ENCODE results near the gene SLX9.
A peak's percentile ranks its signal among the peaks of the same experiment; 100 is the strongest.

SLX9 gene

GRCh38 chr21:45013260-45013841 is 73.5 kb downstream of the SLX9 start:
- Histone ChIP-seq H3K27me3 (ENCODE audit: low read depth, low read length) (peaks cover 4% of the 10 kb centered on the region), H3K4me3 (ENCODE audit: low read depth in 1 of 2, low read length in 2 of 2) (no peak overlapping the region), H3K27ac (ENCODE audit: low read length) (no peak overlapping the region), H3K4me1 (ENCODE audit: control insufficient read depth in 1 of 2, insufficient read depth in 2 of 2, low read length in 2 of 2) (peaks cover 0 to 19% of the 10 kb centered on the region in 2 donors), H3K36me3 (ENCODE audit: control insufficient read depth in 1 of 2, insufficient read depth in 2 of 2, low read length in 2 of 2) (no peaks in the 10 kb centered on the region), H3K9me3 (ENCODE audit: control insufficient read depth in 1 of 2, low read length in 2 of 2) (no peaks in the 10 kb centered on the region)

- Histone ChIP-seq H3K27me3 (ENCODE audit: low read depth, low read length) (peaks cover 4% of the 10 kb centered on the region), H3K4me3 (ENCODE audit: low read depth in 1 of 2, low read length in 2 of 2) (no peak overlapping the region), H3K9me3 (ENCODE audit: control insufficient read depth in 1 of 2, low read length in 2 of 2) (no peaks in the 10 kb centered on the region), H3K27ac (ENCODE audit: low read length) (no peak overlapping the region), H3K36me3 (ENCODE audit: control insufficient read depth in 1 of 2, insufficient read depth in 2 of 2, low read length in 2 of 2) (no peaks in the 10 kb centered on the region), H3K4me1 (ENCODE audit: control insufficient read depth in 1 of 2, insufficient read depth in 2 of 2, low read length in 2 of 2) (peaks cover 0 to 19% of the 10 kb centered on the region in 2 donors)
Measured at GRCh38 chr21:45014747-45015468, 75.1 kb downstream of the SLX9 start.

DNA sequence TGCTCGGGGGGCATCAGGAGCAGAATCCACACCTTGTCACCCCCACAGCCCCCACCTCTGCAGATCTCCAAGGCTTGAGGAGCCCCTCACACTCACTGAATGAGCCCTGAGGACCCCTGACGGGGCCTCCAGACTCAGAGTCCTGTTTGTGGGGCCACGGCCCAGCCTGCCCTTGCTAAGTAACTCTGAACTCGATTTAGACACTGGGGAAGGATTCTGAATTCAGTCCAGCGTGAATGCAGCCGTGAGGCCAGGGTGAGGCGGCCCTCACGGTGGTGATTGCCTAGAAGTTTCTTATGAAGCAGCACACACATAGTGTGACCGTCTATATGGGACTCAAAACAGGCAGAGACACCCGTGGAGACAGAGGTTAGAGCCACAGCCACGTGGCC is 75.6 kb downstream of the SLX9 start:
- Histone ChIP-seq H3K36me3 (ENCODE audit: control insufficient read depth in 1 of 2, insufficient read depth in 2 of 2, low read length in 2 of 2) (no peaks in the 10 kb centered on the region), H3K27me3 (ENCODE audit: low read depth, low read length) (peaks cover 4% of the 10 kb centered on the region), H3K4me3 (ENCODE audit: low read depth in 1 of 2, low read length in 2 of 2) (no peak overlapping the region), H3K27ac (ENCODE audit: low read length) (no peak overlapping the region), H3K9me3 (ENCODE audit: control insufficient read depth in 1 of 2, low read length in 2 of 2) (no peaks in the 10 kb centered on the region), H3K4me1 (ENCODE audit: control insufficient read depth in 1 of 2, insufficient read depth in 2 of 2, low read length in 2 of 2) (peaks cover 0 to 19% of the 10 kb centered on the region in 2 donors)

- Histone ChIP-seq H3K36me3 (ENCODE audit: control insufficient read depth in 1 of 2, insufficient read depth in 2 of 2, low read length in 2 of 2) (no peaks in the 10 kb centered on the region), H3K27me3 (ENCODE audit: low read depth, low read length) (peaks cover 4% of the 10 kb centered on the region), H3K4me3 (ENCODE audit: low read depth in 1 of 2, low read length in 2 of 2) (no peak overlapping the region), H3K9me3 (ENCODE audit: control insufficient read depth in 1 of 2, low read length in 2 of 2) (no peaks in the 10 kb centered on the region), H3K27ac (ENCODE audit: low read length) (no peak overlapping the region), H3K4me1 (ENCODE audit: control insufficient read depth in 1 of 2, insufficient read depth in 2 of 2, low read length in 2 of 2) (peaks cover 0 to 19% of the 10 kb centered on the region in 2 donors)
Measured at GRCh38 chr21:45016031-45016405, 76.2 kb downstream of the SLX9 start.

DNA sequence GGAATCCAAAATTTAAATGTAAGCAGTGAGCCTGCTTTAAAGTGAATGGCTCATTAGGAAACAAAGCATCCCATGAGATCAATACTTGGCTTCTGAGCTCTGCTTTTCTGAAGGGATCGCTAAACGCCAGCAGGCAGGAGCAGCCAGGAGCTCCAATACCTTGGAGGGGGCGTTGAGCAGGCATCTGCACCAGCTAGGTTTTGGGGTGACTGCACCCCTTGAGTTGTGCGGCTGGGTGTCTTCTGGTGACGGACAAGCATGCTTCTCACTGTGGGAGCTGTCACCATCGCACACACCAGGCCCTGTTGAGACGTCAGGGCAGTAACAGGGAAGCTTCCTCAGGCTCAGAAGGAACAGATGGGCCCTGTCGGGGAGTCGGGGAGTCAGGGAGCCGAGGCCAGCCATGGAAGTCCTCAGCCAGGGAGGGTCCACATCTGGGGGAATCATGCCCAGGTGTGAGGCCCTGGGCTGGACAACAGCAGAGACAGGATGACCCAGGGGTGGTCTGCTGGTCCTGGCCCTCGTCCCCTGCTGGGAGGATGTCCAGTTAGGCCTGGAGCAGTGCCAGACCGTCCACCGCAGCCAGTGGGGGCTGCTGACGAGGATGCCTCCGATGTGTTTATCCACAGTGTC is 76.7 kb downstream of the SLX9 start:
- H3K27me3 ChIP-seq (ENCODE audit: low read depth, low read length), result peaks cover 4% of the 10 kb centered on the region
- peaks cover 0 to 19% of the 10 kb centered on the region in 2 donors for H3K4me1 ChIP-seq (ENCODE audit: control insufficient read depth in 1 of 2, insufficient read depth in 2 of 2, low read length in 2 of 2)
- no peak overlapping the region for H3K4me3 ChIP-seq (ENCODE audit: low read depth in 1 of 2, low read length in 2 of 2)
- no peaks in the 10 kb centered on the region for H3K36me3 ChIP-seq (ENCODE audit: control insufficient read depth in 1 of 2, insufficient read depth in 2 of 2, low read length in 2 of 2)
- no peak overlapping the region for H3K27ac ChIP-seq (ENCODE audit: low read length)
- H3K9me3 ChIP-seq (ENCODE audit: control insufficient read depth in 1 of 2, low read length in 2 of 2), result no peaks in the 10 kb centered on the region

GRCh38 chr21:45017039-45017960 is 77.5 kb downstream of the SLX9 start:
- Histone ChIP-seq H3K4me3 (ENCODE audit: low read depth in 1 of 2, low read length in 2 of 2) (no peak overlapping the region), H3K27ac (ENCODE audit: low read length) (no peak overlapping the region), H3K9me3 (ENCODE audit: control insufficient read depth in 1 of 2, low read length in 2 of 2) (no peaks in the 10 kb centered on the region), H3K27me3 (ENCODE audit: low read depth, low read length) (peaks cover 4% of the 10 kb centered on the region), H3K36me3 (ENCODE audit: control insufficient read depth in 1 of 2, insufficient read depth in 2 of 2, low read length in 2 of 2) (no peaks in the 10 kb centered on the region), H3K4me1 (ENCODE audit: control insufficient read depth in 1 of 2, insufficient read depth in 2 of 2, low read length in 2 of 2) (peaks cover 0 to 15% of the 10 kb centered on the region in 2 donors)

DNA sequence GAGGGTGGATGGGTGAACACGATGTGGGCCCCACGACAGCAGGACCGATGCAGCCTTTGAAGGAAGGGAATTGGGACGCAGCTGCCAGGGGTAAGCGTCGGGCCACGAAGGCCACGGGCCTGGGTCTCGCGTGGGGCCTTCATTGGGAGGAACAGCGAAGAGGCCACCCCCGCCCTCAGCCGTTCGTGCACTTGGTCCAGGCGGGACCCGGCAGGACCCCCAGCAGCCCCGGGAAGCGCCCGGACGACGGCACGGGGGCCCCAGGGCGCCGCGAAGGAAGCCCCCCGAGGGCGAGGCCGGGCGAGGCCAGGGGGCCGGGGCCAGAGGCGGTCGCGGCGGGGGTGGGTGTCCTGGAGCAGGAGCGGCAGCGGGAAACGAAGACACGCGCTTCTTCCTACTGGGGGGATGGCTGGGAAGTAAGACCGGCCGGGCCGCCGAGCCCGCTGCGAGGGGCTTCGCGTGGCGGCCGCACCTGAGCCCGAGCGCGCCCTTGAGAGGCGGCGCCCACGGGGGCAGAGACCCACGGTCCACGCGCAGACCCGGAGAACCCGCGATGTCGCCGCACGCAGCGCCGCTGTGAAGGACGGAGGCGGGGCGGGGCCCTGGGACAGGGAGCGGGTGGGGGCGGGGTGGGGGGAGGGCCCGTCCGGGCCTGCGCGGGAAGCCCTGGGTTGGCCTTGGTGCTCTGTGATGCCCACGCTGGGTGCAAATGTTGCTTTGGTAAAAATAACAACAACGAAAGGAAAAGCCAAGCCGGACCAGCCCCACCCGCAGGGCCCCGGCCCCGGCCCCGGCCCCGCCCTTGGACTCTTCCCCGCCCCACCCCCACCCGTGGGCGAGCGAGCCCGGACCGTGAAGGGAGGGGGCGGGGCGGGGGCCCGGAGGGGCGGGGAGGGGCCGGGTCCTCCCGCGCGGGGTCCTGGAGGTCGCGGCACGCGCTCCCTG is 78.6 kb downstream of the SLX9 start:
- peaks cover 0 to under 1% of the 10 kb centered on the region in 2 donors for H3K9me3 ChIP-seq (ENCODE audit: control insufficient read depth in 1 of 2, low read length in 2 of 2)
- peaks cover 0 to 10% of the 10 kb centered on the region in 2 donors for H3K4me1 ChIP-seq (ENCODE audit: control insufficient read depth in 1 of 2, insufficient read depth in 2 of 2, low read length in 2 of 2)
- H3K27ac ChIP-seq (ENCODE audit: low read length), result no peak overlapping the region
- peaks cover 4% of the 10 kb centered on the region for H3K27me3 ChIP-seq (ENCODE audit: low read depth, low read length)
- no peaks in the 10 kb centered on the region for H3K36me3 ChIP-seq (ENCODE audit: control insufficient read depth in 1 of 2, insufficient read depth in 2 of 2, low read length in 2 of 2)
- peak overlapping the region in 1 of 2 donors; percentile 34 for H3K4me3 ChIP-seq (ENCODE audit: low read depth in 1 of 2, low read length in 2 of 2)

- H3K4me1 ChIP-seq (ENCODE audit: control insufficient read depth in 1 of 2, insufficient read depth in 2 of 2, low read length in 2 of 2), result peaks cover 0 to 10% of the 10 kb centered on the region in 2 donors
- H3K9me3 ChIP-seq (ENCODE audit: control insufficient read depth in 1 of 2, low read length in 2 of 2), result peaks cover 0 to 4% of the 10 kb centered on the region in 2 donors
- H3K27ac ChIP-seq (ENCODE audit: low read length), result no peak overlapping the region
- no peak overlapping the region for H3K4me3 ChIP-seq (ENCODE audit: low read depth in 1 of 2, low read length in 2 of 2)
- H3K27me3 ChIP-seq (ENCODE audit: low read depth, low read length), result peaks cover 4% of the 10 kb centered on the region
- H3K36me3 ChIP-seq (ENCODE audit: control insufficient read depth in 1 of 2, insufficient read depth in 2 of 2, low read length in 2 of 2), result no peaks in the 10 kb centered on the region
Measured at GRCh38 chr21:45019076-45019886, 79.5 kb downstream of the SLX9 start.

DNA sequence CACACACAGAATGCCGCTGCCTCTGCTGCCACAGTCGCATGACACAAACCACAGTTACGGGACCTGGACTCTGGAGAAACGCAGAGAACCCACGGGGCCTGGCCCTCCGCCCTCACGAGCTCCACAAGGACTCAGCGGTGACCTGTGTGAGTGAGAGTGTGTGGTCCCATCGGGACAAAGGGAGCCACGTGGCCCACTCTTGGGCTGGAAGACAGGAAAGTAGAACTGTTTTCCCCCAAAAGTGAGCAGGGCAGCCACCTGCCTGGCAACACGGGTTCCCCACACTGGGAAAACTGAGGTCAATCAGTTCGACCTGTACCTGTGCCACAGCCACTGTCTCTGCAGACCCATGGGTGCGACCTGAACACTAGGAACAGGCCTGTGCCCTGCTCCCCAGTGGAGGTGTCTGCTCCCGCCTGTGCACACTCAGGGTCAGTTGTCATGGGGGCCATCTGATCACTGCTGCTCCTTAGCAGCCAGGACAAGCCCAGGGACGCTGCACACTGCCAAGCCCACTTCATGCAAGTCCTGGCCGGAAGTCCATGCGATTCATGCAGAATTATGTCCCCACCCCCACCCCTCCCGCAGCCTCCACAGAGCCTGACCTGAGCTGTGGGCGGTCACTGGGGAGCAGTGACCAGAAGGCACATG is 80.2 kb downstream of the SLX9 start:
- H3K4me3 ChIP-seq (ENCODE audit: low read depth in 1 of 2, low read length in 2 of 2), result no peak overlapping the region
- no peaks in the 10 kb centered on the region for H3K36me3 ChIP-seq (ENCODE audit: control insufficient read depth in 1 of 2, insufficient read depth in 2 of 2, low read length in 2 of 2)
- peaks cover 4% of the 10 kb centered on the region for H3K27me3 ChIP-seq (ENCODE audit: low read depth, low read length)
- H3K27ac ChIP-seq (ENCODE audit: low read length), result no peak overlapping the region
- peaks cover 0 to 10% of the 10 kb centered on the region in 2 donors for H3K4me1 ChIP-seq (ENCODE audit: control insufficient read depth in 1 of 2, insufficient read depth in 2 of 2, low read length in 2 of 2)
- peaks cover 0 to 4% of the 10 kb centered on the region in 2 donors for H3K9me3 ChIP-seq (ENCODE audit: control insufficient read depth in 1 of 2, low read length in 2 of 2)

Data from muscle layer of duodenum (tissue), 2 donors.